NCI-H1105 treated with DMSO at 0.1 percent for 48 hours (cell line): ENCODE data around the gene MED1.
A peak's percentile ranks its signal among the peaks of the same experiment; 100 is the strongest.
"Not testable (repeated sequence)": the region's sequence is repeated elsewhere in the genome, so short reads cannot be mapped to it uniquely, and the experiment has no call there.

Experiments used
- DNase-seq: peaks from one replicate; lab custom pipeline; 2025; lab: John Stamatoyannopoulos, UW

Gene MED1, protein sequence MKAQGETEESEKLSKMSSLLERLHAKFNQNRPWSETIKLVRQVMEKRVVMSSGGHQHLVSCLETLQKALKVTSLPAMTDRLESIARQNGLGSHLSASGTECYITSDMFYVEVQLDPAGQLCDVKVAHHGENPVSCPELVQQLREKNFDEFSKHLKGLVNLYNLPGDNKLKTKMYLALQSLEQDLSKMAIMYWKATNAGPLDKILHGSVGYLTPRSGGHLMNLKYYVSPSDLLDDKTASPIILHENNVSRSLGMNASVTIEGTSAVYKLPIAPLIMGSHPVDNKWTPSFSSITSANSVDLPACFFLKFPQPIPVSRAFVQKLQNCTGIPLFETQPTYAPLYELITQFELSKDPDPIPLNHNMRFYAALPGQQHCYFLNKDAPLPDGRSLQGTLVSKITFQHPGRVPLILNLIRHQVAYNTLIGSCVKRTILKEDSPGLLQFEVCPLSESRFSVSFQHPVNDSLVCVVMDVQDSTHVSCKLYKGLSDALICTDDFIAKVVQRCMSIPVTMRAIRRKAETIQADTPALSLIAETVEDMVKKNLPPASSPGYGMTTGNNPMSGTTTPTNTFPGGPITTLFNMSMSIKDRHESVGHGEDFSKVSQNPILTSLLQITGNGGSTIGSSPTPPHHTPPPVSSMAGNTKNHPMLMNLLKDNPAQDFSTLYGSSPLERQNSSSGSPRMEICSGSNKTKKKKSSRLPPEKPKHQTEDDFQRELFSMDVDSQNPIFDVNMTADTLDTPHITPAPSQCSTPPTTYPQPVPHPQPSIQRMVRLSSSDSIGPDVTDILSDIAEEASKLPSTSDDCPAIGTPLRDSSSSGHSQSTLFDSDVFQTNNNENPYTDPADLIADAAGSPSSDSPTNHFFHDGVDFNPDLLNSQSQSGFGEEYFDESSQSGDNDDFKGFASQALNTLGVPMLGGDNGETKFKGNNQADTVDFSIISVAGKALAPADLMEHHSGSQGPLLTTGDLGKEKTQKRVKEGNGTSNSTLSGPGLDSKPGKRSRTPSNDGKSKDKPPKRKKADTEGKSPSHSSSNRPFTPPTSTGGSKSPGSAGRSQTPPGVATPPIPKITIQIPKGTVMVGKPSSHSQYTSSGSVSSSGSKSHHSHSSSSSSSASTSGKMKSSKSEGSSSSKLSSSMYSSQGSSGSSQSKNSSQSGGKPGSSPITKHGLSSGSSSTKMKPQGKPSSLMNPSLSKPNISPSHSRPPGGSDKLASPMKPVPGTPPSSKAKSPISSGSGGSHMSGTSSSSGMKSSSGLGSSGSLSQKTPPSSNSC (N-terminal part only)

DNA sequence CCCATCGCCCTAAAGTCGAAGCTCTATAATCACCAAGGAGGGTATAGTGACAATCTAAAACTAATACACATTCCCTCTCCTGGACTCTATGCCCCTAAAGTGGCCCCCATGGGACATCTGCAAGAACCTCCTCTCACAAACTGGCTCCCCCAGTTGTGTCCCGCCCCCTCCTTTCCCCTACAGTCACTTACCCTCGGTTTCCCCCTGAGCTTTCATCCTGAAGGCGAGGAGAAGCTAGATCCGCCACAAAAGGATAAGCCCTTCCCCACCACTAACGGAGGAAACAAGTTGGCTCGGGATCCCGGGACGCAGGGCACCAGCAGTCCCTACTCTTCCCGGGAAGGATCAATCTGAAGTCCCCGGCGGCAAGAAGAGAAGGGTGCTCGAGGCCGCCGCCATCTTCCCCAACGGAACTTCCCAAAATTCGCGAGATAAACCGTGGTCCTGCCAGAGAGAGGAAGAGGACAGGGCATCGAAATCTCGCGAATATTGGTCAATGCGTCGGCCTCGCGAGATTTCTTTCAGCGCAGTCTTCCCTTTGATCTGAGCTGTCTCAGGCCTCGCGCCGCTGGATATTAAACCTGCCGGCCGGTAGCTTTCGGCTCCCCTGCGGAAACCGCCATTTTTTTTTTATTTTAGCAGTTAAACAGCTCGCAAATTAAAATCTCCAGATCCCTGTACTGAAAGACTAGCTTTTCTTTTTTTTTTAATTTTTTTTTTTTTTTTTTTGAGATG, at the start of gene MED1:
Gene MED1, minus strand, starts transcription at position 417 of the 735 bp plus-strand sequence. Its CDS starts 201 bp downstream, at position 216.
- peak; percentile 97 for DNase-seq

DNA sequence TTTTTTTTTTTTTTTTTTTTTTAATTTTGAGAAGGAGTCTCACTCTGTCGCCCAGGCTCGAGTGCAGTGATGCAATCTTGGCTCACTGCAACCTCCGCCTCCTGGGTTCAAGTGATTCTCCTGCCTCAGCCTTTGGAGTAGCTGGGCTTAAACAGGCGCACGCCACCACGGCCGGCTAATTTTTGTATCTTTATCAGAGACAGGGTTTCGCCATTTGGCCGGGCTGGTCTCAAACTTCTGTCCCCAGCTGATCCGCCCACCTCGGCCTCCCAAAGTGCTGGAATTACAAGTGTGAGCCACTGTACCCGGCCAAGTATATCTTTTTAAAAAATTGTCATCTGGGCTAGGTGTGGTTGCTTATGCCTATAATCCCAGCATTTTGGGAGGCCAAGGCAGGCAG, 45.9 kb upstream of the MED1 start:
- not testable (repeated sequence) for DNase-seq

DNA sequence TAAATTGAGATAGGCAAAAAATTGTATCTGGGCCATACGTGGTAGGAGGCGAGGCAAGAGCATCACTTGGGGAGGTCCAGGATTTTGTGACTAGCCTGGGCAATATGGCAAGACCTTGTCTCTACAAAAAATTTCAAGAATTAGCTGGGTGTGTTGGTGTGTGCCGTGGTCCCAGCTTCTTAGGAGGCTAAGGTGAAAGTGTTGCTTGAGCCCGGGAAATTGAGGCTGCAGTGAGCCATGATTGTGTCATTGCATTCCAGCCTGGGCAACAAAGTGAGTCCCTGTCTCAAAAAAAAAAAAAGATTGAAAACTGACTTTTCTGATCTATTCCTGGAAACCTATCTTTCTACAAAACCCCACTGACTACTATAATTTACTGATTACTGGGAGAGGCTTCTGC, 36.9 kb upstream of the MED1 start:
- DNase-seq: no peak

DNA sequence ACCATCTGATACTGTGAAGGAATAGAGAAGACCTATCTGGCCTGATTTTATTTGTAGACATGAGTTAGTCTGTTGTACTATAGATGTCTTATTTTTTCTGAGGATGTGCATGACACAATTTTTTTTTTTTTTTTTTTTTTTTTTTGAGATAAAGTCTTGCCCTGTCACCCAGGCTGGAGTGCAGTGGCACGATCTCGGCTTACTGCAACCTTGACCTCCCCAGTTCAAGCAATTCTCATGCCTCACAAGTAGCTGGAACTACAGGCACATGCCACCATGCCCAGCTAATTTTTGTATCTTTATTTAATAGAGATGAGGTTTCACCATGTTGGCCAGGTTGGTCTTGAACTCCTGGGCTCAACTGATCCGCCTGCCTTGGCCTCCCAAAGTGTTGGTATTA, 36.4 kb upstream of the MED1 start:
- DNase-seq: not testable (repeated sequence)

DNA sequence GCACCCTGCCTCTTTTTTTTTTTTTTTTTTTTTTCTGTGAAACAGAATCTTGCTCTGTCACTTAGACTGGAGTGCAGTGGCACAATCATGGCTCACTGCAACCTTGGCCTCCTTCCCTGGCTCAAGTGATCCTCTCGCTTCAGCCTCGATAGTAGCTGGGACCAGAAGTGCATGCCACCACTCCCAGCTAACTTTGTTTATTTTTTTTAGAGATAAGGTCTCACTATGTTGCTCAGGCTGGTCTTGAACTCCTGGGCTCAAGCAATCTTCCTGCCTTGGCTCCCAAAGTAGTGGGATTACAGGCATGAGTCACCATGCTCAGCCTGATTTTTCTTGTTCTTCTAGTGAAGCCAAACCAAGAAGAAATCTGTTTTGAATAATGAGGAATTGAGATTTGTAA, 35.2 kb upstream of the MED1 start:
- DNase-seq: no peak

DNA sequence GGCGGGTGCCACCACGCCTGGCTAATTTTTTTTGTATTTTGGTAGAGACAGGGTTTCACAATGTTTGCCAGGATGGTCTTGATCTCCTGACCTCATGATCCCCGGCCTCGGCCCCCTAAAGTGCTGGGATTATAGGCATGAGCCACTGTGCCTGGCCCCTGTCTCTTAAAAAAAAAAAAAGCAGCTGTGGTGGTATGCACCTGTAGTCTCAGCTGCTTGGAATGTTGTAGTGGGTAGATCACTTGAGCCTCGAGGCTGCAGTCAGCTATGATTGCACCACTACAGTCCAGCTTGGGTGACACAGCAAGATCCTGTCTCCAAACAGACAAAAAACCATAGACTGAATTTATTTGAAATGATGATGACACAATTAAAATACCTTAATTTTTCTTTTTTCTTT, 34.5 kb upstream of the MED1 start:
- DNase-seq: no peak

DNA sequence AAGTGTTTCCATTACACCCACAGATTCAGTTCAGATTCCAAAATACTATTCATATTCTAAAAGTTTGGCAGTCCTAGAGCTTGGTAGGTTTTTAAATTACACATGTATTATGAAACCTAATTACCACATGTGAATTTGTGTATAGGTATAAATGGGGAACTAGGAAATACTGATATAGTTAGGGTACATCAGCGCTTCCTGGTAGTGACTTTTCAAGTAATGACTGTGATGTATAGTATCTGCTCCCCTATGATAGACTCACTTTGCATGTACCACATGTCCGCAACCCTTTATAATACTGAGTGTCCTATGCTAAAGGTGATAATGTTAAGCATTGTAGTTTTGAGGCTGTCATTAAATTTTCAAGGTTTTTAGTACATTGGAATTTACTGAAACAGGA, 33.1 kb upstream of the MED1 start:
- no peak for DNase-seq

DNA sequence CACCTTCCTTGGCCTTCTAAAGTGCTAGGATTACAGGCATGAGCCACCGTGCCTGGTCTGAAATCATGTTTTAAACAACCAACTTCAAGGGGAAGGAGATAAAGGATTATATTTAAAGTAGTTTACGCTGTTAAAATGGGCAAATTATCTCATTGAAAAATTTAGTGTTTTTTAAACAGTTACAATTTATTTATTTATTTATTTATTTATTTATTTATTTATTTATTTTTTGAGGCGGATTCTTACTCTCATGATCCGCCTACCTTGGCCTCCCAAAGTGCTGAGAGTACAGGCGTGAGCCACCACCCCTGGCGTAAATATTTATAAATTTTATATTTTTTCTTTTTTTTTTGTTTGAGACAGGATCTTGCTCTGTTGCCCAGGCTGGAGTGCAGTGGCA, 32.4 kb upstream of the MED1 start:
- no peak for DNase-seq

DNA sequence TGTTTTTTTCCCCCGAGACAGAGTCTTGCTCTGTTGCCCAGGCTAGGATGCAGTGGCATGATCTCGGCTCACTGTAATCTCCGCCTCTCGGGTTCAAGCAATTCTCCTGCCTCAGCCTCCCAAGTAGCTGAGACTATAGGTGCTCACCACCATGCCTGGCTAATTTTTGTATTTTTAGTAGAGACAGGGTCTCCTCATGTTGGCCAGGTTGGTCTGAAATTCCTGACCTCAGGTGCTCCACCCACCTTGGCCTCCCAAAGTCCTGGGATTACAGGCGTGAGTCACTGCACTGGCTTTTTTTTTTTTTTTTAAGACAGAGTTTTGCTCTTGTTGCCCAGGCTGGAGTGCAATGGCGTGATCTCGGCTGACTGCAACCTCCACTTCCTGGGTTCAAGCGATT, 28.6 kb upstream of the MED1 start:
- DNase-seq: not testable (repeated sequence)

DNA sequence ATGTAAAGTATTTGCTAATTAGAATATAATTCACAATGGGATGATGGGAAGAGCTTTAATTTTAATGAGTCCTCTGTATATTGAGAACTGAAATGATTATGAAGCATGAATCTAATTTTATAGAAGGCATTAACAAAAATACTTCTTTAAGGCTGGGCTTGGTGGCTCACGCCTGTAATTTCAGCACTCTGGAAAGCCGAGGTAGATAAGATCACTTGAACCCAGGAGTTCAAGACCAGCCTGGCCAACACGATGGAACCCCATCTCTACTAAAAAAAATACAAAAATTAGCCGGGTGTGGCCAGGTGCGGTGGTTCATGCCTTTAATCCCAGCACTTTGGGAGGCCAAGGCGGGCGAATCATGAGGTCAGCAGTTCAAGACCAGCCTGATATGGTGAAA, 22.2 kb upstream of the MED1 start:
- no peak for DNase-seq

DNA sequence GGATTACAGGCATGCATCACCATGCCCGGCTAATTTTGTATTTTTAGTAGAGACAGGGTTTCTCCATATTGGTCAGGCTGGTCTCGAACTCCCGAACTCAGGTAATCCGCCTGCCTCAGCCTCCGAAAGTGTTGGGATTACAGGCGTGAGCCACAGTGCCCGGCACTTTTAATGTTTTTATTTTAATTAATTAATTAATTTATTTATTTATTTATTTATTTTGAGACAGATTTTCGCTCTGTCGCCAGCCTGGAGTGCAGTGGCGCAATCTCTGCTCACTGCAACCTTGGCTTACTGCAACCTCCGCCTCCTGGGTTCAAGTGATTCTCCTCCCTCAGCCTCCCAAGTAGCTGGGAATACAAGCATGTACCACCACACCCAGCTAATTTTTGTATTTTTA, 17.5 kb upstream of the MED1 start:
- DNase-seq: not testable (repeated sequence)

DNA sequence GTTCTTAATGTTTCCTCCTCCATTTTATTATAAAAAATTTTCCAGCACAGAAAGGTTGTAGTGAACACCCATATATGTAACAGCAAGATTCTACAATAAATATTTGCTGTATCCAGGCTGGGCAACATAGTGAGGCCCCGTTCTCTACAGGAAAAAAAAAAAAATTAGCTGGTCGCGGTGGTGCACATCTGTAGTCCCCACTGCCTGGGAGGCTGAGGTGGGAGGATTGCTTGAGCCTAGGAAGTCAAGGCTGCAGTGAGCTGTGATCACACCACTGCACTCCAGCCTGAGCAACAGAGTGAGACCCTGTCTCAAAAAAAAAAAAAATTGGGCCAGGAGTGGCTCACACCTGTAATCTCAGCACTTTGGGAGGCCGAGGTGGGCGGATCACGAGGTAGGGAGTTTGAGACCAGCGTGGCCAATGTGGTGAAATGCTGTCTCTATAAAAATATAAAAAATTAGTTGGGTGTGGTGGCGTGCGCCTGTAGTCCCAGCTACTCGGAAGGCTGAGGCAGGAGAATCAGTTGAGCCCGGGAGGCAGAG, 13.6 kb upstream of the MED1 start:
- not testable (repeated sequence) for DNase-seq

DNA sequence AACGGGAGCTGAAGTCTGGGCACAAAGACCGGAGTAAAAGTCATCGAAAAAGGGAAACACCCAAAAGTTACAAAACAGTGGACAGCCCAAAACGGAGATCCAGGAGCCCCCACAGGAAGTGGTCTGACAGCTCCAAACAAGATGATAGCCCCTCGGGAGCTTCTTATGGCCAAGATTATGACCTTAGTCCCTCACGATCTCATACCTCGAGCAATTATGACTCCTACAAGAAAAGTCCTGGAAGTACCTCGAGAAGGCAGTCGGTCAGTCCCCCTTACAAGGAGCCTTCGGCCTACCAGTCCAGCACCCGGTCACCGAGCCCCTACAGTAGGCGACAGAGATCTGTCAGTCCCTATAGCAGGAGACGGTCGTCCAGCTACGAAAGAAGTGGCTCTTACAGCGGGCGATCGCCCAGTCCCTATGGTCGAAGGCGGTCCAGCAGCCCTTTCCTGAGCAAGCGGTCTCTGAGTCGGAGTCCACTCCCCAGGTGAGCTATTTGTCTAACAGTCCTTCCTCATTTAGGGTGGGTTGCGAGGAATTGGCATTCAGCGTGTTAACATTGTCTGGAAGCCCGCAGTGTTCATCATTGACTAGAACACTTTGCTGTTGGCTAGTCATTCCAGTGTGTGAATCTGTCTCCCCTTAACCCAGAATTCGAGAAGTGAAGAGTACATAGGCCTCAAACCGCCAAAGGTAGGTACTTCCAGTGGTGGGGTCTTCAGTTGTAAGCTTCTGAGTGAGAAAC, 11.7 kb upstream of the MED1 start:
- no peak for DNase-seq

DNA sequence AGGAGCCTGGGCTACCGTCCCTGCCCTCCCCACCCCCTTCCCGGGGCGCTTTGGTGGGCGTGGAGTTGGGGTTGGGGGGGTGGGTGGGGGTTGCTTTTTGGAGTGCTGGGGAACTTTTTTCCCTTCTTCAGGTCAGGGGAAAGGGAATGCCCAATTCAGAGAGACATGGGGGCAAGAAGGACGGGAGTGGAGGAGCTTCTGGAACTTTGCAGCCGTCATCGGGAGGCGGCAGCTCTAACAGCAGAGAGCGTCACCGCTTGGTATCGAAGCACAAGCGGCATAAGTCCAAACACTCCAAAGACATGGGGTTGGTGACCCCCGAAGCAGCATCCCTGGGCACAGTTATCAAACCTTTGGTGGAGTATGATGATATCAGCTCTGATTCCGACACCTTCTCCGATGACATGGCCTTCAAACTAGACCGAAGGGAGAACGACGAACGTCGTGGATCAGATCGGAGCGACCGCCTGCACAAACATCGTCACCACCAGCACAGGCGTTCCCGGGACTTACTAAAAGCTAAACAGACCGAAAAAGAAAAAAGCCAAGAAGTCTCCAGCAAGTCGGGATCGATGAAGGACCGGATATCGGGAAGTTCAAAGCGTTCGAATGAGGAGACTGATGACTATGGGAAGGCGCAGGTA, 11.0 kb upstream of the MED1 start:
- no peak for DNase-seq

DNA sequence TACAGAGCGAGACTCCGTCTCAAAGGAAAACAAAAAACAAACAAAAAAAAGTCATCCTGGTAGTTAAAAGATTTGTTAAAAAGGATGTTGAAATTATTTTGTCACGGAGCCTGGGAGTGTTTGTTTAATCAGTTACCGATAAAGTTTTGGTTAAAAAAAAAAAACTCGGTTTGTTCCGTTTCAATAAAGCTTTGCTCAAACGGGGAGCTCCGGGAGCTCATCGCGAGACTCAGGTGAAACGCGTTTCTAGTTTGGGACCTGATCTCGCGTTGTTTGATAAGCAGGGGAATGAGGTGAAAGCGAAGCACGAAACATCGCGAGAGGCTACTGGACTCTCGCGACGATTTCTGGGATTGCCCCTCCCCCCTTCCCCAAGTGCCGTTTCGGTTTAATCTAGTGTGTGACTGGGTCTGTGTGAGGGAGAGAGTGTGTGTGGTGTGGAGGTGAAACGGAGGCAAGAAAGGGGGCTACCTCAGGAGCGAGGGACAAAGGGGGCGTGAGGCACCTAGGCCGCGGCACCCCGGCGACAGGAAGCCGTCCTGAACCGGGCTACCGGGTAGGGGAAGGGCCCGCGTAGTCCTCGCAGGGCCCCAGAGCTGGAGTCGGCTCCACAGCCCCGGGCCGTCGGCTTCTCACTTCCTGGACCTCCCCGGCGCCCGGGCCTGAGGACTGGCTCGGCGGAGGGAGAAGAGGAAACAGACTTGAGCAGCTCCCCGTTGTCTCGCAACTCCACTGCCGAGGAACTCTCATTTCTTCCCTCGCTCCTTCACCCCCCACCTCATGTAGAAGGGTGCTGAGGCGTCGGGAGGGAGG, 10.3 kb upstream of the MED1 start, which contains the start of gene CDK12:
Gene CDK12, plus strand, starts transcription at position 374 of the 813 bp plus-strand sequence. CDS start 586 bp downstream, outside the sequence.
- DNase-seq: peak; percentile 98

DNA sequence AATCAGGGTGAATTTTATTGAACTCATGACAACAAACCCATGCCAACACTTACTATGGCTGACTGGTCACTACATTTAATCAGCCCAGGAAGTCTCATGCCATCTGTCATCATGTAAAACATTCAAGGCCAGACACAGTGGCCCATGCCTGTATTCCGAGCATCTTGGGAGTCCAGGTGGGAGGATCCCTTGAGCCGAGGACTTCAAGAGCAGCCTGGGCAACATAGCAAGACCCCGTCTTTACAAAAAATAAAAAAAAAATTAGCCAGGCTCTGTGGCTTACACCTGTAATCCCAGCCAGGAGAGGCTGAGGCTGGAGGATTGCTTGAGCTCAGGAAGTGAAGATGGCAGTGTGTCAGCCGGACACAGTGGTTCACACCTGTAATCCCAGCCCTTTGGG, 4.9 kb upstream of the MED1 start:
- DNase-seq: no peak

DNA sequence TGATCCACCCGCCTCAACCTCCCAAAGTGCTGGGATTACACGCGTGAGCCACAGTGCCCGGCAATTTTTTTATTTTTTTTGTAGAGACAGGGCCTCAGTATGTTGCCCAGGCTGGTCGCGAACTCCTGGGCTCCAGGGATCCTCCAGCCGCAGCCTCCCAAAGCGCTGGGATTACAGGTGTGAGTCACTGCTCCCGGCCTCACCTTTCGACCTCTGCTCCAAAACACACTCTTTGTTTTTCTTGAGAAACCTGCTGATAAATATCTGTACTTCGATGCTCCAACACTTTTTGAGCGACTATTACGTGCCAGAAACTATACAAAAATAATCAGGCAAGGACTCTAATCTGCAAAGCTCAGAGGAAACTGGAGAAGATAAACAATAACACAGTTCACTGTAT, 1.0 kb downstream of the MED1 start:
- no peak for DNase-seq

DNA sequence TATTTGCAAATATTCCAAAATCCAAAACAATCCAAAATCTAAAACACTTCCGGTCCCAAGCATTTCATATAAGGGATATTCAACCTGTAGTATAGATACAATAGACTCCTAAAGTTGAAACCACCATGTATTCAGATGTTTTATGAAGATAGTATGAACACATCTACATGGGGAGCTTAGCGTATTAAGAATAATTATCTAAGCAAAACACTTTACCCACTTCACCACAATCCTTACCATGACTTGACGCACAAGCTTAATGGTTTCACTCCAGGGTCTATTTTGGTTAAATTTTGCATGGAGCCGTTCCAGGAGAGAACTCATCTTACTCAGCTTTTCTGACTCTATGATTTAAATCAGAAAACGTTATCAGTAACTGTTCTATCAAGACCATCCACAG, 3.5 kb downstream of the MED1 start:
- no peak for DNase-seq

DNA sequence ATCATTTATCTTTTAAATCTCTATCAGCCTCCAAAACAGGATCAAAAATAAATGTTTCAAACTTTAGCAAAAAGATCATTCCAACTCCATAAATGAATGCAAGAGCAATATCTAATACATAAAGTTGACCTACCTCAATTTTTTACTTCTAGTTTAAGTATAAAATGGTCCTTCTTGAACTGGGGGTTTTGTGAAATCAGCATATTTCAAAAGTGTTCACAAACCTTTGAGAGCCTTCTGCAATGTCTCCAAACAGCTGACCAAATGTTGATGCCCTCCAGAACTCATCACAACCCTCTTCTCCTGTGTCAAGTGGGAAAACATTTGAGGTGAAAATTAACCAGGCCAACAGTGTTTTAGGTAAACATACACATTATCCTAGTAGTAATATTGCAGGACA, 7.7 kb downstream of the MED1 start:
- no peak for DNase-seq
